Nucleus accumbens (tissue), 56 donors: ENCODE data around the gene RBFOX2.

ENCODE experiments used
- DNase-seq, 56 donors: peaks; one replicate each; lab custom pipeline; 2025; lab: John Stamatoyannopoulos, UW

The RBFOX2 gene

GRCh38 chr22:35978889-35979288 lies 49.7 kb downstream of the RBFOX2 start:
- no peak for DNase-seq

- no peak for DNase-seq
Measured at GRCh38 chr22:35978201-35978600, 50.4 kb downstream of the RBFOX2 start.

DNA sequence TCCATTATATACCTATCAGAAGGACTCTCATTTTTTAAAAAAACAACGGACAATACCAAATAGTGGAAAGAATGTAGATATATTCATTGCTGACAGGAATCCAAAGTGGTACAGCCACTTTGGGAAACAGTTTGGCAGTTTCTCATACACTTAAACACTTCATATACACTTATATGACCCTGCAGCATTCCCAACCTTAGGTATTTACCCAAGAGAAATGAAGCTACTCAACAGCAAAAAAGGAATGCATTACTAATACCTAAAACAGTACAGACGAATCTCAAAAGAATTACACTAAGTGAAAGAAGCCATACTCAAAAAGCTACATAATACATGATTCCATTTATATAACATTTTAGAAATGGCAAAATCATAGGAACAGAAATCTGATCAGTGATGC lies 51.5 kb downstream of the RBFOX2 start:
- DNase-seq, result no peak

DNA sequence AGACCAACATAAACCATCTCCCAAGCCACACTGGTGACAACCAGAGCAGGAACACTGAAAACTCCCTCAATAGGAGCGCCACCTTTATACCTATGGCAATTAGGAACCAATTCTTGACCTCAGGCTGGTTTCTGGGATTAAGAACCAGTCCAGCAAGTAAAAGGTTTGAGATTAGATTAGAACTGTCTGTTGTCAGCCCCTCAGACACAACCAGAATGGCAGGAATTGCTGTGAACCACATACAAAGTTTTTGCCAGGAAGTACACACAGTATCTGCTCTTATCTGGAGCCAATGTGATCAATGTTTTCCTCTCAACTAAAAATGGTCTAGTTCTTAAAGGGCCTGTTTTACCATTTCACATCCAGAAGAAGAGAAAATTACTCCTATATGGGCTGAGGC lies 55.2 kb downstream of the RBFOX2 start:
- DNase-seq, result no peak

DNA sequence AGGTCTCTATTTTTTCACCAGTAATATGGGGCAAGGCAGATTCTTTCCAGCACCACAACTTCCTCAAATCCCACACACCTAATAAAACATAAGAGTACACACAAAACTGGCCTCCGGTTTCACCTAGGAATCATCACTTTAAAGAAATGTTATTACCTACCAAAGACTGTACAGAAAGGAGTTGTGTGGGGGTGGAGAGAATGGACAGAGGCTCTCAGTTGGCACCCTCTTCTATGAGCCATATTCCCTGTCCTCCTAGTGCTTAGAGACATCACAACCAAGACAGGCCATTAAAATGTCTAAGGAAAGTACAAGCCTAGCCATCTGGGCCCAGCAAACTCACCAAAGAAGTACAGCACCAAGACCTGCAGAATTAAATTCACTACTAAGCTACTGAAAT lies 56.1 kb downstream of the RBFOX2 start:
- no peak for DNase-seq

DNA sequence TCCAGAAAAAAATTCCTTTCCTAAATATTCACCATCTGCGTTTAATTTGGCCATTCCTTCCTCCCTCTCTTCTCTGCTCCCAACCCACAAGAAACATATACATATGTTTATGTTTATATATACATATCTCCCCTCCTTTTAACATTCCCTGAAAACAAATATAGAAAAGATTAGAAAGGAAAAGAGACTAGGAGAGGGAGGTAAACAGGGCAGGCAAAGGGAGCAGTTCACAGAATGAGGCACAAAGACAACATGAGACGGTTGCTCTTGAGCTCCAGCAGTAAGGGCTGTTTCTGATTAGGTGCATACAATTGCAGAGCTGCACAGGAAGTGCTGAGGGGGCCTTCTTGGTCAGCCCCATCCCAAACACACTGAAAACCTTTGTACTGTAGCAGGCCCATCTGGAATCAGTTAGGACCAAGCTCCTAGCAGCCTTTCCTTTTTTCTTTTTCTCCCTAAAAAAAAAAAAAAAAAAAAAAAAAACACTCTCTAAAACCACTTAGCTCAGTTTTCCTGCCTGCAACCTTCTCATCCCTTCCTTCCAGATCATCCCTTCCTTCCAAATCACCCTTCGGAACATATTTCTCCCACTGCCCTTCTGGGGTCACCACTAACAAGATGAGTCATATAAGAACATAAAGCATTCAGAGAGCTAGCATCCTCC lies 57.0 kb downstream of the RBFOX2 start:
- DNase-seq, result no peak

GRCh38 chr22:35970616-35971455 lies 57.8 kb downstream of the RBFOX2 start:
- DNase-seq, result no peak

DNA sequence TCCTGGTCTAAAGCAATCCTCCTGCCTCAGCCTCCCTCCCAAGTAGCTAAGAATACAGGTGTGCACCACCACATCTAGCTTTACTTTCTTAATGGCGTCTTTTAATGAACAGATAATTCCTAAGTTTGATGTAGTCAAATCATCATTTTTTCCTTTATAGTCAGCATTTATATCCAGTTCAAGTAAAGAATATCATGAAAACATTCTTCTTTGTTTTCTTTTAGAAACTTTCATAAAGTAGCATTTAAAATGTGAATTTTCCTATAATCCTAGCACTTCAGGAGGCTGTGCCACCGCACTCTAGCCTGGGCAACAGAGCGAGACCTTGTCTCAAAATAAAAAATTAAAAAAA lies 61.6 kb downstream of the RBFOX2 start:
- DNase-seq, result no peak

DNA sequence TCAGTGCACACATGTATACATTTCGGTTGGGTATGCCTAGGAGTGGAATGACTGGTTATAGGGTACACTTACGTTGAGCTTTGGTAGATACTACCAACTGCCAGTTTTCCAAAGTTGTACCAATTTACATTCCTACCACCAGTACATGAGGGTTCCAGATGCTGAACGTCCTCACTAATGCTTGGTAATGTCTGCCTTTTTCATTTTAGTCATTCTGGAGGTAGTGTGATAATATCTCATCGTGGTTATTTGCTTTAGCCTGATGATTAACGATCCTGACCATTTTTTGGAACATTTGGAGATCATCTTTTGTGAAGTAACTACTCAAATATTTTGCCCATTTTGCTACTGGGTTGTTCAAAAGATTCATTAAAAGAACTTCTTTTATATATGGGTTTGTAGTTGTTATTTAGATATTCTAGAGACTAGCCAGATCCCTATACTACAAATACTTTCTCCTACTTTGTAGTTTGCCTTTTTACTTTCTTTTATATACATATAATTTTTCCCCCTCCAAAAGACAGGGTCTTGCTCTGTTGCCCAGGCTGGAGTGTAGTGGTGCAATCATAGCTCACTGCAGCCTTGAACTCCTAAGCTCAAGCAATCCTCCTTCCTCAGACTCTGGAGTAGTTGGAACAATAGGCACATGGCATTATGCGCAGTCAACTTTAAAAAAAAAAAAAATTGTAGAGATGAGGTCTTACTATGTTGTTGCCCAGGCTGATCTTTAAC lies 62.1 kb downstream of the RBFOX2 start:
- no peak for DNase-seq

GRCh38 chr22:35963237-35963810 lies 65.3 kb downstream of the RBFOX2 start:
- DNase-seq, result no peak

- peak in 39 of 56 donors; percentile 5 to 84 (median 56) for DNase-seq
Measured at GRCh38 chr22:35961480-35962295, 66.9 kb downstream of the RBFOX2 start.

GRCh38 chr22:35960854-35961253 lies 67.8 kb downstream of the RBFOX2 start:
- no peak for DNase-seq

GRCh38 chr22:35959121-35959800 lies 69.4 kb downstream of the RBFOX2 start:
- DNase-seq, result no peak

DNA sequence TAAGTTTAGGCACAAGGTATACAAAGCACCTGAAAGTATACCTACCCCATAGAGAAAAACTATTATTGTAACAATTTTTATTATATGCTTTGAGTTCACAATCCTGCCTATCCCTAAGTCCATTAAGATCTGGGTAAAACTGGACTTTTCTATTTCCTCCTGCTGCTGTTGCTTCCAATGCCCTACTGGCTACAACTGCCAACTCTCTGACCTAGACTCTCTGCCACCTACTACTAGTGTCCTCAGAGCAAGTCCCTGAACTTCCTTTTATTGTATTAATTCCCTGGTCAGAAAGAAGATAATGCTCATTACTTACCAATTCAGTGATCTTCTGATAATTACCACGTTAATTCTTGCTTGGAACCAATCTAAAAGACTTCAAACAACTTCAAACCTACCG lies 70.3 kb downstream of the RBFOX2 start:
- no peak for DNase-seq

DNA sequence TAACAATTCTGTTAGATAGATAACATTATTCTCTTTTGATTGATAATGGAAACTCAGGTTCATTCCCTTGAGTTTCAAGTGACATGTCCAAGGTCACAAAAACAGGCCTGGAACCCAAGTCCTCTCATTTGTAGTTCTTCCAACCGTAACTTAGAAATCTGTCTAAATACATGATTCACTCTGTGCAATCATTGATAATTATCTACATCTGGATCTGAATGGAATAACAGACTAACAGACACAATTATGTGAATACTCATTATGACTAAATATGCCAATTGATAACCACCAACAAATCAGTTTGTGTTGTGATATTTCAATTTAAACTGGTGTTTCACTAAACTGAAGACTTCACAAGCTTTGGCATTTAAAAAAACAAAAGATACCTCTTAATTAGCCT lies 71.0 kb downstream of the RBFOX2 start:
- no peak for DNase-seq

DNA sequence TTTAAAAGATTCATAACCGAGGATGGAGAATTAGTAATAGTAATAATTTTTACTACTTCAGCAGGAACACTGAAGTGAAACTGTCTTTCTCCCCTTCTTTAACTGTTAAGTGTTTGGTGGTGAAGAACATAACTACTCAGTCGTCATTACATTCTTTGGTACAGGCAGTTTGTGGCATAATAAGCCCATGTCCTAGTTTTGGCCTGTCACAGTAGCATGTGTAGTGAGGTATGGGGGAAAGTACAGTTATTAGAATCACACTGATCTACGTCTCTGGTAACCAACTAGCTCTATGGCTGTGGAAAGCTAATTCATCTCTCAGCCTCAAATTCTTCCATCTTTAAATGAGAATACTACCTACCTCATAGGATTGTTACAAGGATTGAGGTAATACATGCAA lies 71.8 kb downstream of the RBFOX2 start:
- no peak for DNase-seq

DNA sequence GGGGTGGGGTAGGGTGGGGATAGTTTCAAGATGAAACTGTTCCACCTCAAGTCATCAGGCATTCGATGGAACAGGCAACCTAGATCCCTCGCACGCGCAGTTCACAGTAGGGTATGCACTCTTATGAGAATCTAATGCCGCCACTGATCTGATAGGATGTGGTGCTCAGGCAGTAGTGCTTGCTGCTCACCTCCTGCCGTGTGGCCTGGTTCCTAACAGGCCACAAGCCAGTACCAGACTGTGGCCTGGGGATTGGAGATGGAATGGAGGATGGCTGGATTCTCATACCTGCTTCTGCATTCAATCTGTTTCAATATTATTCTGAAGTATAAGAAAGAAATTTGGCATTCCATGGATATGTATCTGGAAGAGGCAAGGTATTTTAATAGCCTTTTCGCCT lies 73.1 kb downstream of the RBFOX2 start:
- no peak for DNase-seq

- no peak for DNase-seq
Measured at GRCh38 chr22:35952576-35952975, 76.0 kb downstream of the RBFOX2 start.

- DNase-seq, result no peak
Measured at GRCh38 chr22:35950262-35950661, 78.4 kb downstream of the RBFOX2 start.

DNA sequence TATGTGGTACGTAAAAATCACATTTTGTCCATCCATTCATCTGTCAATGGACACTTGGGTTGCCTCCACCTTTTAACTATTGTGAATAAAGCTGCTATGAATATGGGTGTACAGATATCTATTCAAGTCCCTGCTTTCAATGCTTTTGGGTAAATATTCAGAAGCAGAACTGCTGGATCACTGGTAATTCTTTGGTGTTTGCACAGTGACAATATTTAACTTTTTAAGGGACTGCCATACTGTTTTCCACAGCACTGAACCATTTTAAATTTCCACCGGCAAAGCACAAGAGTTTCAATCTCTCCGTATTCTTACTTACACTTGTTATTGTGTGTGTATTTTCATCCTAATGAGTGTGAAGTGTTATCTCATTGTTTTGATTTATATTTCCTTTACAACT lies 79.4 kb downstream of the RBFOX2 start:
- no peak for DNase-seq
